NCI-H774 (cell line): Measurements from ENCODE around the gene ARHGAP27.

Experiments used
- DNase-seq: peaks from one replicate; lab custom pipeline; 2025; lab: John Stamatoyannopoulos, UW

The ARHGAP27 gene

GRCh38 chr17:45385331-45385997, 47.2 kb downstream of the ARHGAP27 start:
- peak; percentile 76 for DNase-seq

GRCh38 chr17:45384789-45385262, 47.8 kb downstream of the ARHGAP27 start:
- no peak for DNase-seq

GRCh38 chr17:45384047-45384788, 48.5 kb downstream of the ARHGAP27 start:
- DNase-seq = no peak

- no peak for DNase-seq
Measured at GRCh38 chr17:45383003-45383402, 49.7 kb downstream of the ARHGAP27 start.

- no peak for DNase-seq
Measured at GRCh38 chr17:45382226-45382625, 50.4 kb downstream of the ARHGAP27 start.

- no peak for DNase-seq
Measured at GRCh38 chr17:45380991-45381390, 51.7 kb downstream of the ARHGAP27 start.

- DNase-seq = no peak
Measured at GRCh38 chr17:45380046-45380765, 52.5 kb downstream of the ARHGAP27 start.

GRCh38 chr17:45377401-45377800, 55.3 kb downstream of the ARHGAP27 start:
- DNase-seq = no peak

GRCh38 chr17:45376171-45377005, 56.3 kb downstream of the ARHGAP27 start:
- DNase-seq = peak; percentile 31

- no peak for DNase-seq
Measured at GRCh38 chr17:45374501-45374900, 58.2 kb downstream of the ARHGAP27 start.

GRCh38 chr17:45372325-45372869, 60.3 kb downstream of the ARHGAP27 start:
- no peak for DNase-seq

- DNase-seq = no peak
Measured at GRCh38 chr17:45371414-45372324, 61.0 kb downstream of the ARHGAP27 start.

- DNase-seq = no peak
Measured at GRCh38 chr17:45370949-45371413, 61.7 kb downstream of the ARHGAP27 start.

GRCh38 chr17:45369421-45369820, 63.2 kb downstream of the ARHGAP27 start:
- DNase-seq = no peak

- no peak for DNase-seq
Measured at GRCh38 chr17:45368651-45369050, 64.0 kb downstream of the ARHGAP27 start.

GRCh38 chr17:45367216-45367615, 65.5 kb downstream of the ARHGAP27 start:
- DNase-seq = no peak

GRCh38 chr17:45366691-45367090, 66.0 kb downstream of the ARHGAP27 start:
- no peak for DNase-seq

GRCh38 chr17:45366049-45366448, 66.6 kb downstream of the ARHGAP27 start:
- no peak for DNase-seq

- DNase-seq = no peak
Measured at GRCh38 chr17:45364531-45365390, 67.9 kb downstream of the ARHGAP27 start.
